OCI-LY7 (cell line): Measurements from ENCODE around the gene CEP112. TPM values are rescaled to one million over a fixed set of nuclear protein-coding genes. Genes with fewer than 3 reads are reported as not detected.

Experiments used
- BruUV-seq: library from RNA; stranded (reverse); fragments of 400-500 nt; replicated peaks from 2 replicates; lab custom pipeline; 2021; lab: Mats Ljungman, UMichigan
- CTCF ChIA-PET: fragments of 300-600 bp; sonication (Branson Sonifier 250); formaldehyde crosslinking; loops from one replicate; lab custom pipeline; 2022; ENCODE audit warnings: antibody characterized with exemption; ENCODE audit not compliant: unreplicated experiment; lab: Charles Lee
- POLR2A ChIA-PET: fragments of 300-600 bp; sonication (Branson Sonifier 250); formaldehyde crosslinking; loops from one replicate; lab custom pipeline; 2022; ENCODE audit warnings: antibody characterized with exemption; lab: Charles Lee
- DNase-seq: peaks from one replicate; pipeline ENCODE4 v3.0.0-alpha.2; 2015; ENCODE audit warnings: low spot score
- H2AFZ ChIP-seq: fragments of 200-600 bp; sonication (generic), shearing (Covaris generic); 2 replicates; pipeline ENCODE4 v1.6.1; 2014; ENCODE audit warnings: mild to moderate bottlenecking, antibody characterized with exemption, low read length, moderate library complexity
- H3K27ac ChIP-seq: fragments of 200-600 bp; sonication (generic); 2 replicates; pipeline ENCODE4 v1.5.1; 2014; ENCODE audit warnings: mixed run types, low read depth, mild to moderate bottlenecking, moderate library complexity, low read length, inconsistent platforms; ENCODE audit not compliant: poor library complexity, severe bottlenecking
- H3K36me3 ChIP-seq: fragments of 200-600 bp; sonication (generic); 2 replicates; pipeline ENCODE4 v1.6.1; 2014; ENCODE audit warnings: mild to moderate bottlenecking, antibody characterized with exemption, low read length, moderate library complexity, mixed read lengths; ENCODE audit not compliant: insufficient read depth
- H3K4me1 ChIP-seq: fragments of 200-600 bp; sonication (generic); 2 replicates; pipeline ENCODE4 v1.5.1; 2014; ENCODE audit warnings: mild to moderate bottlenecking, low read length; ENCODE audit not compliant: insufficient read depth, poor library complexity, severe bottlenecking
- H3K4me2 ChIP-seq: fragments of 200-600 bp; sonication (generic); 2 replicates; pipeline ENCODE4 v1.6.1; 2014; ENCODE audit warnings: mild to moderate bottlenecking, low read length
- H3K4me3 ChIP-seq: fragments of 200-600 bp; sonication (generic); 2 replicates; pipeline ENCODE4 v1.5.1; 2014; ENCODE audit warnings: mild to moderate bottlenecking, low read depth, low read length; ENCODE audit not compliant: poor library complexity, severe bottlenecking
- H3K79me2 ChIP-seq: fragments of 200-600 bp; sonication (generic); 2 replicates; pipeline ENCODE4 v1.6.1; 2016; ENCODE audit warnings: low read depth, mild to moderate bottlenecking, low read length, moderate library complexity, mixed read lengths; ENCODE audit not compliant: insufficient read depth
- H3K9me2 ChIP-seq: fragments of 200-600 bp; sonication (generic); 2 replicates; pipeline ENCODE4 v1.6.1; 2016; ENCODE audit warnings: mild to moderate bottlenecking, low read length, mixed read lengths; ENCODE audit not compliant: insufficient read depth
- H3K9me3 ChIP-seq: fragments of 200-600 bp; sonication (generic); 2 replicates; pipeline ENCODE4 v1.6.1; 2014; ENCODE audit warnings: mild to moderate bottlenecking, mixed run types, low read length, mixed read lengths
- H4K20me1 ChIP-seq: fragments of 200-600 bp; sonication (generic); 2 replicates; pipeline ENCODE4 v1.6.1; 2014; ENCODE audit warnings: mild to moderate bottlenecking, antibody characterized with exemption, low read length, moderate library complexity, mixed read lengths; ENCODE audit not compliant: insufficient read depth
- EZH2phosphoT487 ChIP-seq: fragments of 200-600 bp; sonication (generic); IDR thresholded peaks from 2 replicates; pipeline ENCODE4 v1.6.1; 2018; ENCODE audit warnings: low read depth, borderline replicate concordance, mild to moderate bottlenecking, mixed run types, antibody characterized with exemption, low read length, moderate library complexity, mixed read lengths
- intact Hi-C: fragments of 100-400 bp; cut with micrococcal nuclease; formaldehyde crosslinking; loops from one replicate; pipeline ENCODE4 v1.10.0; 2022; ENCODE audit not compliant: unreplicated experiment
- total RNA-seq, 2 experiments: library from RNA; depleted of rRNA in 1 of 2; stranded (reverse); fragments of >200 nt in 1 of 2; shearing (Covaris generic) in 1 of 2; gene quantifications; 2 replicates each; pipeline ENCODE4 v1.2.3, GENCODE V29; 2014 to 2022
- TF ChIP-seq, protein P1 (sequence below): fragments of 200-600 bp; sonication (generic); conservative IDR thresholded peaks from 2 replicates; pipeline ENCODE4 v1.5.1; 2014; ENCODE audit warnings: mild to moderate bottlenecking, antibody characterized with exemption, low read length, moderate library complexity, mixed read lengths

CEP112 gene
- total RNA-seq, 2 experiments from 2014 or later, result 2.7 to 6.9 TPM

DNA sequence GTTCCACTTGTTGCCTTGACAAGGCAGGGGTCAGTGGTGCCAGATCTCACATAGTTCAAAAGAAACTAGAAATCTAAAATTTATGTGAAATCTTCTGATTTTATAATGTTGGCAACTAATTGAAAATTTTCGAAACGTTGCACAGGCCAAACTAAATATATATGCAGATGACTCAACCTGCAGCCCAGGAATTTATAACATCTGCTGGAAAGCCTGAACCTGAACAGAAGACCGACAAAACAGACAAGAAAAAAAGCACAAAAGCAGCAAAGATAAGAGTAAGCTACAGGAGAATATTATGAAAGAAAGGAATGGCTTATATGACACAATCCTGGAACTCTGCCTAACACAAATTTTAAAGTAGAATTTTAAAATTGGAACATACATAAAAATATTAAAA is 207.6 kb downstream of the CEP112 start:
- DNase-seq, result no peak
- H3K4me2 ChIP-seq, result no peak overlapping the region
- intact Hi-C loops, result no loop called here
- H2AFZ ChIP-seq, result no peak overlapping the region
- H3K9me3 ChIP-seq, result no peaks in the 10 kb centered on the region
- no peak for TF ChIP-seq EZH2phosphoT487
- TF ChIP-seq, protein P1, sequence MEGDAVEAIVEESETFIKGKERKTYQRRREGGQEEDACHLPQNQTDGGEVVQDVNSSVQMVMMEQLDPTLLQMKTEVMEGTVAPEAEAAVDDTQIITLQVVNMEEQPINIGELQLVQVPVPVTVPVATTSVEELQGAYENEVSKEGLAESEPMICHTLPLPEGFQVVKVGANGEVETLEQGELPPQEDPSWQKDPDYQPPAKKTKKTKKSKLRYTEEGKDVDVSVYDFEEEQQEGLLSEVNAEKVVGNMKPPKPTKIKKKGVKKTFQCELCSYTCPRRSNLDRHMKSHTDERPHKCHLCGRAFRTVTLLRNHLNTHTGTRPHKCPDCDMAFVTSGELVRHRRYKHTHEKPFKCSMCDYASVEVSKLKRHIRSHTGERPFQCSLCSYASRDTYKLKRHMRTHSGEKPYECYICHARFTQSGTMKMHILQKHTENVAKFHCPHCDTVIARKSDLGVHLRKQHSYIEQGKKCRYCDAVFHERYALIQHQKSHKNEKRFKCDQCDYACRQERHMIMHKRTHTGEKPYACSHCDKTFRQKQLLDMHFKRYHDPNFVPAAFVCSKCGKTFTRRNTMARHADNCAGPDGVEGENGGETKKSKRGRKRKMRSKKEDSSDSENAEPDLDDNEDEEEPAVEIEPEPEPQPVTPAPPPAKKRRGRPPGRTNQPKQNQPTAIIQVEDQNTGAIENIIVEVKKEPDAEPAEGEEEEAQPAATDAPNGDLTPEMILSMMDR, result no peak
- ChIA-PET CTCF (no interaction called here), POLR2A (no interaction called here)
- H3K4me3 ChIP-seq, result no peak overlapping the region
- H3K4me1 ChIP-seq, result no peaks in the 10 kb centered on the region
- H3K27ac ChIP-seq, result no peak overlapping the region
- no peaks in the 10 kb centered on the region for H4K20me1 ChIP-seq
- H3K79me2 ChIP-seq, result no peaks in the 10 kb centered on the region
- H3K9me2 ChIP-seq, result no peaks in the 10 kb centered on the region
- H3K36me3 ChIP-seq, result no peaks in the 10 kb centered on the region
- BruUV-seq, result no TSS peak

GRCh38 chr17:65978871-65979270 is 213.1 kb downstream of the CEP112 start:
- H3K9me3 ChIP-seq, result no peaks in the 10 kb centered on the region
- H3K79me2 ChIP-seq, result no peaks in the 10 kb centered on the region
- no peak for DNase-seq
- no peak overlapping the region for H3K27ac ChIP-seq
- TF ChIP-seq EZH2phosphoT487, result no peak
- TF ChIP-seq, protein P1, result no peak
- no peaks in the 10 kb centered on the region for H3K9me2 ChIP-seq
- ChIA-PET CTCF (no interaction called here), POLR2A (interaction anchor here (0.6 kb wide), 1 partner anchor 1308 kb away, joined by 3 read pairs; no protein-coding TSS in a partner anchor)
- intact Hi-C loops, result no loop called here
- no peaks in the 10 kb centered on the region for H3K4me1 ChIP-seq
- H3K4me2 ChIP-seq, result no peak overlapping the region
- no peak overlapping the region for H2AFZ ChIP-seq
- no peaks in the 10 kb centered on the region for H4K20me1 ChIP-seq
- no TSS peak for BruUV-seq
- no peak overlapping the region for H3K4me3 ChIP-seq
- no peaks in the 10 kb centered on the region for H3K36me3 ChIP-seq

DNA sequence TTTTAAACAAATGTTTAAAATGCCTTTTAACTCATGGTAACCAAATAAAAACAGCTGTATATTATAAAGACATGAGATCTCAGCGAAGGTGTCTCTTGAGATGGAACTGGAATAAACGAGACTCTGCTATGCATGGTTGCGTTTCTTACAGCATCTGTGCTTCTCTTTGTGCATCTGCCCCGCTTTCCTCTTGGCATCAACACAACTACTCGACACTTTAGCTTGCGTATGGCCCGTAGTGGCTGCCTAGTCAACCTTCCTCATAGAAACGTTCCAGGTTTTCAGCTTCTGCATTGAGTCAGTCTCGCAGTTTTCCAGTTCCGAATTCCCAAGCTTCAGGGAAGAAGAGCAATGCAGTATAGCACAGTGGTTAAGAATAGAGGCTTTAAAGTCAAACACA is 214.9 kb downstream of the CEP112 start:
- Histone ChIP-seq H3K27ac (no peak overlapping the region), H3K36me3 (no peaks in the 10 kb centered on the region), H3K9me2 (no peaks in the 10 kb centered on the region), H3K79me2 (no peaks in the 10 kb centered on the region), H3K4me2 (no peak overlapping the region), H3K4me3 (no peak overlapping the region), H3K4me1 (no peaks in the 10 kb centered on the region), H4K20me1 (no peaks in the 10 kb centered on the region), H2AFZ (no peak overlapping the region), H3K9me3 (no peaks in the 10 kb centered on the region)
- TF ChIP-seq EZH2phosphoT487, result no peak
- TF ChIP-seq, protein P1, result no peak
- no peak for DNase-seq
- ChIA-PET POLR2A (no interaction called here), CTCF (no interaction called here)
- intact Hi-C loops, result no loop called here
- no TSS peak for BruUV-seq
